ENCODE results near the gene HSPA6. TPM values are rescaled to one million over a fixed set of nuclear protein-coding genes. Genes with fewer than 3 reads are reported as not detected.
A peak's percentile ranks its signal among the peaks of the same experiment; 100 is the strongest.
"Not testable (repeated sequence)": the region's sequence is repeated elsewhere in the genome, so short reads cannot be mapped to it uniquely, and the experiment has no call there.

Gene HSPA6
- polyA plus RNA-seq, 2 of the 4 experiments (the other 2 are of a cell fraction), result 0.50 to 0.58 TPM

DNA sequence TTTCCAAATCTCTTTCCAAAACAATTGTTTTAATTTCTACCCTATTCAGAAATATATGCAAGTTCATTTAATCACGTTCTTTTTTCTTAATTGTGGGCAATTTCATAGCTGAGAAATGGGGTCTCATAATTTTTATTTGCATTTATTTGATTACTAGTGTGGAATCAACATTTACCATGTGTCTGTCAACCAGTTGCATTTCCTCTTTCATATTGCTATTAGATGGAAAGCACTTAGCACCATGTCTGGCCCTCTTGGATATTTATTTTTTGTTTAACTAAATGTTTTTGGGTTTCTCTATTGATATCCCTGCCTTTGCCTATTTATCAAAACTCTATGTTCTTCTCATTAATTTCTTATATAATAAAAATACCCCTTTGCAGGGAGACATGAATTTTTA lies 39.2 kb downstream of the HSPA6 start:
- DNase-seq (ENCODE audit: low read depth in 1 of 2, low spot score in 1 of 2); FAIRE-seq; H3K27ac ChIP-seq; ATAC-seq; POLR2A ChIA-PET; H3K4me3 ChIP-seq; CTCF ChIA-PET; H3K4me1 ChIP-seq; H3K4me2 ChIP-seq; H3K9me3 ChIP-seq: not testable (repeated sequence)
- WGBS (ENCODE audit: missing lambda C conversion rate), result 11% methylated on average over 1 of the region's 1 CpG

DNA sequence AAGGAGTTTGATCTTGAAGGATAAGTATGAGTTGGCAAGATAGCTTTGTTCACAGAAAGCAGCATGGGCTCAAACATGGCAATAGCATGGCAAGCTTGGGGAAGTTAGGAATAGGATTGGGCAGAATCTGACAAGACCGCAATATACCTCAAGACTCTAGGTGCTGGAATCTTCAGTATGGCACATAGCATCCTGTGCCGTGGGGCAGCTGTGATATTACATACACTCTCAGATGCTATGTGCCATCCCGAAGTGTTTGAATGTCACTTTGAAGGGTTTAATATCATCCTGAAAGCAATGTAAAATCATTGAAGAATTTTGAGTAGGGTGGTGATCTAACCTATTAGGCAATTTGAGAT lies 42.2 kb downstream of the HSPA6 start:
- H3K4me1 ChIP-seq; H3K9me3 ChIP-seq; FAIRE-seq; DNase-seq (ENCODE audit: low read depth in 1 of 2, low spot score in 1 of 2); POLR2A ChIA-PET; H3K27ac ChIP-seq: not testable (repeated sequence)
- WGBS (ENCODE audit: missing lambda C conversion rate), result 88% methylated on average over 1 of the region's 3 CpGs
- CTCF ChIA-PET, result interaction anchor here (0.7 kb wide), 1 partner anchor 171 kb away, joined by 4 read pairs; no protein-coding TSS in a partner anchor
- peak; percentile 72 to 84 for ATAC-seq
- peak overlapping the region; percentile 56 for H3K4me2 ChIP-seq
- peak overlapping the region; percentile 40; the same call in 2 of the 3 replicates for H3K4me3 ChIP-seq

- POLR2A ChIA-PET; H3K4me2 ChIP-seq; H3K4me3 ChIP-seq; H3K27ac ChIP-seq; H3K9me3 ChIP-seq; H3K4me1 ChIP-seq; FAIRE-seq; ATAC-seq; DNase-seq (ENCODE audit: low read depth in 1 of 2, low spot score in 1 of 2): not testable (repeated sequence)
- 53% methylated on average over 2 of the region's 8 CpGs for WGBS (ENCODE audit: missing lambda C conversion rate)
- CTCF ChIA-PET, result interaction anchor here (1.4 kb wide), 1 partner anchor 155 kb away, joined by 3 read pairs; no protein-coding TSS in a partner anchor
These were observed 47.4 kb downstream of the HSPA6 start for GRCh38 chr1:161571703-161572102.

Other genes with a start within 250 kb of the HSPA6 start
- 0.57 and 0.83 TPM in 2 replicates for gene MPZ, start 214.6 kb upstream of the HSPA6 start, polyA plus RNA-seq (2011; rRNA removed)
- gene MPZ, start 214.6 kb upstream of the HSPA6 start, polyA plus RNA-seq (2017; fragmentation: RNase III; extraction: RNeasy Plus Mini Kit Qiagen cat#74134 plus additional on column Dnase treatment), result 0.17 to 0.45 TPM (median 0.25 TPM) in 3 replicates
- 296 and 353 TPM in 2 replicates for gene SDHC, start 210.2 kb upstream of the HSPA6 start, polyA plus RNA-seq (2011; rRNA removed)
- gene SDHC, start 210.2 kb upstream of the HSPA6 start, polyA plus RNA-seq (2017; fragmentation: RNase III; extraction: RNeasy Plus Mini Kit Qiagen cat#74134 plus additional on column Dnase treatment), result 302 to 325 TPM (median 323 TPM) in 3 replicates
- gene CFAP126, start 156.7 kb upstream of the HSPA6 start, polyA plus RNA-seq (2011; rRNA removed), result not detected in 2 replicates
- gene CFAP126, start 156.7 kb upstream of the HSPA6 start, polyA plus RNA-seq (2017; fragmentation: RNase III; extraction: RNeasy Plus Mini Kit Qiagen cat#74134 plus additional on column Dnase treatment), result not detected in 3 replicates
- 0.12 and 0.13 TPM in 2 replicates for gene FCGR2A, start 19.1 kb upstream of the HSPA6 start, polyA plus RNA-seq (2011; rRNA removed)
- gene FCGR2A, start 19.1 kb upstream of the HSPA6 start, polyA plus RNA-seq (2017; fragmentation: RNase III; extraction: RNeasy Plus Mini Kit Qiagen cat#74134 plus additional on column Dnase treatment), result not detected in 3 replicates
- gene FCGR3A, start 25.3 kb downstream of the HSPA6 start, polyA plus RNA-seq (2011; rRNA removed), result not detected in 2 replicates
- not detected in 3 replicates for gene FCGR3A, start 25.3 kb downstream of the HSPA6 start, polyA plus RNA-seq (2017; fragmentation: RNase III; extraction: RNeasy Plus Mini Kit Qiagen cat#74134 plus additional on column Dnase treatment)
- gene FCGR3B, start 106.6 kb downstream of the HSPA6 start, polyA plus RNA-seq (2011; rRNA removed), result not detected in 2 replicates
- not detected in 3 replicates for gene FCGR3B, start 106.6 kb downstream of the HSPA6 start, polyA plus RNA-seq (2017; fragmentation: RNase III; extraction: RNeasy Plus Mini Kit Qiagen cat#74134 plus additional on column Dnase treatment)
- not detected in 2 replicates for gene FCGR2B, start 138.6 kb downstream of the HSPA6 start, polyA plus RNA-seq (2011; rRNA removed)
- gene FCGR2B, start 138.6 kb downstream of the HSPA6 start, polyA plus RNA-seq (2017; fragmentation: RNase III; extraction: RNeasy Plus Mini Kit Qiagen cat#74134 plus additional on column Dnase treatment), result not detected in 3 replicates
- 0.07 and 0.10 TPM in 2 replicates for gene FCRLA, start 182.7 kb downstream of the HSPA6 start, polyA plus RNA-seq (2011; rRNA removed)
- gene FCRLA, start 182.7 kb downstream of the HSPA6 start, polyA plus RNA-seq (2017; fragmentation: RNase III; extraction: RNeasy Plus Mini Kit Qiagen cat#74134 plus additional on column Dnase treatment), result not detected in 3 replicates
- 0.69 and 0.75 TPM in 2 replicates for gene FCRLB, start 197.0 kb downstream of the HSPA6 start, polyA plus RNA-seq (2011; rRNA removed)
- 0.48 to 0.62 TPM (median 0.54 TPM) in 3 replicates for gene FCRLB, start 197.0 kb downstream of the HSPA6 start, polyA plus RNA-seq (2017; fragmentation: RNase III; extraction: RNeasy Plus Mini Kit Qiagen cat#74134 plus additional on column Dnase treatment)
- 79.2 and 96.3 TPM in 2 replicates for gene DUSP12, start 225.2 kb downstream of the HSPA6 start, polyA plus RNA-seq (2011; rRNA removed)
- 47.3 to 50.2 TPM (median 49.6 TPM) in 3 replicates for gene DUSP12, start 225.2 kb downstream of the HSPA6 start, polyA plus RNA-seq (2017; fragmentation: RNase III; extraction: RNeasy Plus Mini Kit Qiagen cat#74134 plus additional on column Dnase treatment)
- 26.8 and 28.0 TPM in 2 replicates for gene ATF6, start 241.8 kb downstream of the HSPA6 start, polyA plus RNA-seq (2011; rRNA removed)
- 8.6 to 9.2 TPM (median 9.0 TPM) in 3 replicates for gene ATF6, start 241.8 kb downstream of the HSPA6 start, polyA plus RNA-seq (2017; fragmentation: RNase III; extraction: RNeasy Plus Mini Kit Qiagen cat#74134 plus additional on column Dnase treatment)

All from A549 (cell line).